Kidney (tissue), 14 donors: ENCODE measurements around the gene PDGFC. TPM values are rescaled to one million over a fixed set of nuclear protein-coding genes. Genes with fewer than 3 reads are reported as not detected.

Experiments used
- DNase-seq, 5 donors: peaks; one replicate each; pipeline ENCODE4 v3.0.0-alpha.2; 2013 to 2020
- FAIRE-seq: peaks from 2 replicates; lab custom pipeline; 2012; peaks lifted over from hg19 to GRCh38; lab: Jason Lieb, UNC
- H3K27ac ChIP-seq, 2 donors: one replicate each; pipeline ENCODE4 v1.7.0; 2013; ENCODE audit warnings: low read depth in 2 of 2, low read length in 2 of 2, inconsistent platforms in 1 of 2
- H3K27me3 ChIP-seq: one replicate; pipeline ENCODE4 v1.7.1; 2013; ENCODE audit warnings: low read length, inconsistent platforms; ENCODE audit not compliant: control insufficient read depth, insufficient read depth
- H3K36me3 ChIP-seq, 3 donors: one replicate each; pipeline versions ENCODE4 v1.7.0 to v1.7.1; 2013; ENCODE audit warnings: low read length in 3 of 3, control low read depth in 1 of 3, inconsistent platforms in 1 of 3; ENCODE audit not compliant: insufficient read depth in 3 of 3, control insufficient read depth in 2 of 3
- H3K4me1 ChIP-seq, 3 donors: one replicate each; pipeline versions ENCODE4 v1.7.0 to v1.7.1; 2013; ENCODE audit warnings: low read length in 3 of 3, inconsistent platforms in 1 of 3, low read depth in 1 of 3; ENCODE audit not compliant: control insufficient read depth in 2 of 3, insufficient read depth in 2 of 3
- H3K4me3 ChIP-seq, 3 donors: one replicate each; pipeline versions ENCODE4 v1.7.0 to v1.8.1; 2013; ENCODE audit warnings: low read length in 3 of 3, control low read depth in 1 of 3, inconsistent platforms in 1 of 3
- H3K9ac ChIP-seq, 3 donors: one replicate each; pipeline versions ENCODE4 v1.7.0 to v1.7.1; 2013; ENCODE audit warnings: low read length in 3 of 3, control low read depth in 1 of 3, inconsistent platforms in 1 of 3
- H3K9me3 ChIP-seq, 3 donors: one replicate each; pipeline versions ENCODE4 v1.7.0 to v1.7.1; 2013; ENCODE audit warnings: low read length in 3 of 3, control low read depth in 1 of 3, inconsistent platforms in 1 of 3; ENCODE audit not compliant: control insufficient read depth in 2 of 3, insufficient read depth in 1 of 3
- CTCF ChIP-seq: IDR thresholded peaks from 3 replicates; pipeline ENCODE4 v1.5.1; 2012; ENCODE audit warnings: mild to moderate bottlenecking, moderate library complexity, borderline replicate concordance; ENCODE audit not compliant: insufficient read depth; ENCODE audit errors: extremely low read depth
- intact Hi-C: fragments of 100-400 bp; cut with DNase I; formaldehyde crosslinking; loops from one replicate; pipeline ENCODE4 v1.11.1; 2022
- polyA plus RNA-seq: library from polyadenylated mRNA; stranded (reverse); fragments of 350-450 nt; fragmentation: Illumina TruSeq; extraction: RNeasy Lipid Tissue Mini Kit (QIAGEN cat#74804); gene quantifications from one replicate; pipeline ENCODE4 v1.2.3, GENCODE V29; 2014; ENCODE audit warnings: low read depth, low replicate concordance; ENCODE audit not compliant: insufficient read depth
- total RNA-seq: library from RNA; stranded (reverse); fragmentation: NEBNext Ultra II Directional; extraction: Animal tissue kit (Norgen Biotek cat#: 25700); gene quantifications from one replicate; pipeline ENCODE4 v1.2.1, GENCODE V29; 2021
- donor health status: control.
- donor health status: control.
- donor health status: control.
- donor health status: control.
- donor health status: control.
- donor health status: DM: yes; HTN: yes; CAD: no.
- donor health status: Normal renal cell carcinoma (clear cell type).

PDGFC gene
- total and polyA plus RNA-seq, 2 donors from 2014 or later = 12.3 to 37.6 TPM

DNA sequence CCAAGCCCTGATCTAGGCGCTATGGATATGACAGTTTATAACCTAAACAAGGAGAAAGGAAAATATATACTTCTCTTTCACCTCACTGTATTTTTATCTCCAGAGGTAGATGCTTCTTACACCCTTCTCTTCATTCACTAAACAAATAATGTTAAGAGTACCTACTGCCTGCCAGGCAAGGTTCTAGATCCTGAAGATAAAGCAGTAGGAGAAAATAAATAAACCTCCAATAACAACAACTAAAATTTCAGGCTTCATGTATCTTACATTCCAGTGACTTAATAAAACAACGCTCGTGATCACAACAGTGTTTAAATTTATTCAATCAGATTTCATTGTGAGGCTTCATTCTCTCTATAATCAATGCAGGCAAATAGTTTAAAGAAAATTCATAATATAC, 20.7 kb downstream of the PDGFC start:
- Histone ChIP-seq H3K4me1 (peaks cover 0 to 30% (median 11%) of the 10 kb centered on the region in 3 donors), H3K36me3 (no peaks in the 10 kb centered on the region), H3K27ac (peak overlapping the region in 1 of 2 donors; percentile 49), H3K9ac (no peak overlapping the region), H3K9me3 (no peaks in the 10 kb centered on the region), H3K4me3 (peak overlapping the region in 1 of 3 donors; percentile 26), H3K27me3 (no peaks in the 10 kb centered on the region)
- FAIRE-seq (no peak), DNase-seq (no peak)
- intact Hi-C loops = no loop called here
- TF ChIP-seq CTCF = no peak

GRCh38 chr4:156950090-156950489, 21.5 kb downstream of the PDGFC start:
- Histone ChIP-seq H3K27ac (peak overlapping the region; percentile 74 to 94), H3K4me3 (peak overlapping the region in 2 of 3 donors; percentile 12 to 42), H3K27me3 (no peaks in the 10 kb centered on the region), H3K36me3 (no peaks in the 10 kb centered on the region), H3K9me3 (no peaks in the 10 kb centered on the region), H3K4me1 (peaks cover 3 to 35% (median 11%) of the 10 kb centered on the region in 3 donors), H3K9ac (peak overlapping the region in 1 of 3 donors; percentile 28)
- intact Hi-C loops = no loop called here
- no peak for DNase-seq
- no peak for FAIRE-seq
- TF ChIP-seq CTCF = no peak

- Histone ChIP-seq H3K9me3 (no peaks in the 10 kb centered on the region), H3K9ac (peak overlapping the region in 1 of 3 donors; percentile 28), H3K36me3 (no peaks in the 10 kb centered on the region), H3K4me3 (peak overlapping the region in 2 of 3 donors; percentile 12 to 42), H3K27me3 (no peaks in the 10 kb centered on the region), H3K27ac (peak overlapping the region; percentile 74 to 94), H3K4me1 (peaks cover 5 to 42% (median 11%) of the 10 kb centered on the region in 3 donors)
- DNase-seq (peak in 2 of 5 donors; percentile 71 to 74), FAIRE-seq (peak; percentile 90)
- no peak for TF ChIP-seq CTCF
- intact Hi-C loops = no loop called here
These were observed 22.2 kb downstream of the PDGFC start for GRCh38 chr4:156949373-156949814.

- Histone ChIP-seq H3K9me3 (no peaks in the 10 kb centered on the region), H3K27me3 (no peaks in the 10 kb centered on the region), H3K4me3 (peak overlapping the region in 1 of 3 donors; percentile 24), H3K36me3 (no peaks in the 10 kb centered on the region), H3K4me1 (peaks cover 5 to 48% (median 11%) of the 10 kb centered on the region in 3 donors), H3K27ac (peak overlapping the region in 1 of 2 donors; percentile 71), H3K9ac (no peak overlapping the region)
- TF ChIP-seq CTCF = no peak
- DNase-seq (peak in 2 of 5 donors; percentile 78 to 81), FAIRE-seq (no peak)
- intact Hi-C loops = no loop called here
These were observed 22.9 kb downstream of the PDGFC start for GRCh38 chr4:156948738-156949137.
